ENCODE results near the gene NEK11.

GRCh38 chr3:131360191-131360755 lies 333.6 kb downstream of the NEK11 start:
- no peak for TF ChIP-seq EZH2phosphoT487 (IDR thresholded peaks at IDR 0.05; ENCODE audit: low read depth, severe bottlenecking, unreplicated experiment)
- TF ChIP-seq CTCF (IDR thresholded peaks at IDR 0.05; ENCODE audit: poor library complexity) = no peak
